Bronchial epithelial cell (primary cell): Measurements from ENCODE around the gene MUC5AC. TPM values are rescaled to one million over a fixed set of nuclear protein-coding genes. Genes with fewer than 3 reads are reported as not detected.

Source experiments
- DNase-seq: peaks from one replicate; pipeline ENCODE4 v3.0.0-alpha.2; 2010; ENCODE audit warnings: low read depth
- FAIRE-seq: peaks from 2 replicates; lab custom pipeline; 2011; peaks lifted over from hg19 to GRCh38; lab: Jason Lieb, UNC
- H3K27me3 ChIP-seq: 2 replicates; pipeline ENCODE4 v1.5.1; 2011; ENCODE audit warnings: low read length; ENCODE audit not compliant: control insufficient read depth, insufficient read depth
- H3K36me3 ChIP-seq: 2 replicates; pipeline ENCODE4 v1.5.1; 2011; ENCODE audit warnings: low read length; ENCODE audit not compliant: control insufficient read depth, insufficient read depth
- H3K4me3 ChIP-seq: 2 replicates; pipeline ENCODE4 v1.5.1; 2011; ENCODE audit warnings: mild to moderate bottlenecking, low read depth, low read length, control low read depth
- total RNA-seq: library from RNA; depleted of rRNA; stranded (reverse); fragments of >200 nt; gene quantifications from 2 replicates; pipeline ENCODE4 v1.2.1, GENCODE V29; 2014
- TF ChIP-seq, protein P1 (sequence below): IDR thresholded peaks from 2 replicates; pipeline ENCODE4 v1.5.1; 2011; ENCODE audit warnings: mild to moderate bottlenecking, moderate library complexity, low read length, control low read depth, inconsistent platforms; ENCODE audit not compliant: insufficient read depth, severe bottlenecking

MUC5AC gene
- total RNA-seq, 1 donor from 2014 or later = under 0.01 TPM

GRCh38 chr11:1126935-1127663 is 30.7 kb upstream of the MUC5AC start:
- no peaks in the 10 kb centered on the region for H3K27me3 ChIP-seq
- DNase-seq (no peak), FAIRE-seq (no peak)
- TF ChIP-seq, protein P1, sequence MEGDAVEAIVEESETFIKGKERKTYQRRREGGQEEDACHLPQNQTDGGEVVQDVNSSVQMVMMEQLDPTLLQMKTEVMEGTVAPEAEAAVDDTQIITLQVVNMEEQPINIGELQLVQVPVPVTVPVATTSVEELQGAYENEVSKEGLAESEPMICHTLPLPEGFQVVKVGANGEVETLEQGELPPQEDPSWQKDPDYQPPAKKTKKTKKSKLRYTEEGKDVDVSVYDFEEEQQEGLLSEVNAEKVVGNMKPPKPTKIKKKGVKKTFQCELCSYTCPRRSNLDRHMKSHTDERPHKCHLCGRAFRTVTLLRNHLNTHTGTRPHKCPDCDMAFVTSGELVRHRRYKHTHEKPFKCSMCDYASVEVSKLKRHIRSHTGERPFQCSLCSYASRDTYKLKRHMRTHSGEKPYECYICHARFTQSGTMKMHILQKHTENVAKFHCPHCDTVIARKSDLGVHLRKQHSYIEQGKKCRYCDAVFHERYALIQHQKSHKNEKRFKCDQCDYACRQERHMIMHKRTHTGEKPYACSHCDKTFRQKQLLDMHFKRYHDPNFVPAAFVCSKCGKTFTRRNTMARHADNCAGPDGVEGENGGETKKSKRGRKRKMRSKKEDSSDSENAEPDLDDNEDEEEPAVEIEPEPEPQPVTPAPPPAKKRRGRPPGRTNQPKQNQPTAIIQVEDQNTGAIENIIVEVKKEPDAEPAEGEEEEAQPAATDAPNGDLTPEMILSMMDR = no peak
- H3K4me3 ChIP-seq = no peak overlapping the region
- no peaks in the 10 kb centered on the region for H3K36me3 ChIP-seq

DNA sequence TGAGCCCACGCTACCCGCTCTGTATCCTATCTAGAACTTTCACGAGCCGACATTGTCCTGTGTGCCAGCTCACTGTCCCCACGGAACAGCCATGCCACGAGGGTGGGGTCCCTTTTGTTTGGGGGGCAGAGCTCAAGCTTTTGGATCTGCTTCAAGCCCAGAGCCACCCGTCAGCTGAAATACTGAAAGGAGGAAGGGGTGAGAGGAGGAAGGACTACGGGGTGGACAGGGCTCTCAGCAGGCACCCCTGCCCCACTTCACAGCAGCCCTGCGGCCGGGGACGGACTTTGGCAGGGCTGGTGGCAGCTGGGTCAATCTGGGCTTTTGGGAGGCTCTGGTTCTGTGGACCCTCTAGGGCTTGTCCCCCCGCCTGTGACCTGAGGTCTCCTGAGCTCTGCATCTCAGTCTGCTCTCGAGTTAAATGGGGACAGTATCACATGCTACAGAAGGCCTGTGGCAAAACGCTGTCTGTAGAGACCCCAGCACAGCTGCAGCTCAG is 30.0 kb upstream of the MUC5AC start:
- TF ChIP-seq, protein P1 = no peak
- DNase-seq (no peak), FAIRE-seq (no peak)
- no peak overlapping the region for H3K4me3 ChIP-seq
- H3K27me3 ChIP-seq = no peaks in the 10 kb centered on the region
- no peaks in the 10 kb centered on the region for H3K36me3 ChIP-seq

DNA sequence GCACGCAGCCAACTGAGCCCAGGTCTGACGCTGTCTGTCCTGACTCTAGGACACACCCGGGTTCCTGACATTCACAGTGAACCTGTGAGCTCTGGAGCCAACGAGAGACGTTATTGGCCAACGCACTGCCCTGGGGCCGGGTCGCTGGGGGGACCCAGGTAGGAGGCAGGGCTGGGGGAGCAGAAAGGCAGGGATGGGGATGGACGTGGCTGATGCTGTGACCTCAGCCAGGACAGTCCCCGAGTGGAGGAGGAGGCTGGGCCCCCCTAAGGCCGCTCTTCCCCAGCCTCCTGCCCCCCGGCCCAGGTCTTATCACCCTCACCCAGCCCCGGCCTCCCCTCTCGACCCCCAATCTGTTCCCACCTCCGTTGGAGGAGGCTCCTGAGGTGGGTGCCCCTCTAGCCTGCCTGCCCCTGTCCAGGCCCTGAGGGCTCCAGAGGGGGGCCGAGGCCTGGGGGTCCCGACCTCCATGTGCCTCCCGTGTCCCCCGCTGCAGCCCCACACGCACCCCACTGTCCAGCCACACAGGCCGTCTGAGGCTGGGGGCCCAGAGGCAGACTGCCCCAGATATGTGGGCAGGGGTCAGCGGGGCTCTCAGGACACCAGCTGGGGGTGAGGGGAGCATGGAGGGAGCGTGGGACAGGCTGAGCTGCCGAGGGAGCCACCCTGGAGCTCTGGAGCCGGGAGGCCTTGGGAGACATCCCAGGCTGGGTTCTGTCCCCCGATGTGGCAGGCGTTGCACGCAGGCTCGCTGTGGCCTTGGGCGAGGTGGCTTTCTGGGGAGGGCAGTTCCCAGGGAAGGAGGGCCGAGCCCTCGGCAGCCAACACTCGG is 29.2 kb upstream of the MUC5AC start:
- DNase-seq (no peak), FAIRE-seq (no peak)
- TF ChIP-seq, protein P1 = no peak
- Histone ChIP-seq H3K4me3 (no peak overlapping the region), H3K36me3 (no peaks in the 10 kb centered on the region), H3K27me3 (no peaks in the 10 kb centered on the region)

GRCh38 chr11:1129143-1129610 is 28.6 kb upstream of the MUC5AC start:
- H3K27me3 ChIP-seq = no peaks in the 10 kb centered on the region
- FAIRE-seq (no peak), DNase-seq (no peak)
- H3K4me3 ChIP-seq = no peak overlapping the region
- TF ChIP-seq, protein P1 = no peak
- H3K36me3 ChIP-seq = no peaks in the 10 kb centered on the region

DNA sequence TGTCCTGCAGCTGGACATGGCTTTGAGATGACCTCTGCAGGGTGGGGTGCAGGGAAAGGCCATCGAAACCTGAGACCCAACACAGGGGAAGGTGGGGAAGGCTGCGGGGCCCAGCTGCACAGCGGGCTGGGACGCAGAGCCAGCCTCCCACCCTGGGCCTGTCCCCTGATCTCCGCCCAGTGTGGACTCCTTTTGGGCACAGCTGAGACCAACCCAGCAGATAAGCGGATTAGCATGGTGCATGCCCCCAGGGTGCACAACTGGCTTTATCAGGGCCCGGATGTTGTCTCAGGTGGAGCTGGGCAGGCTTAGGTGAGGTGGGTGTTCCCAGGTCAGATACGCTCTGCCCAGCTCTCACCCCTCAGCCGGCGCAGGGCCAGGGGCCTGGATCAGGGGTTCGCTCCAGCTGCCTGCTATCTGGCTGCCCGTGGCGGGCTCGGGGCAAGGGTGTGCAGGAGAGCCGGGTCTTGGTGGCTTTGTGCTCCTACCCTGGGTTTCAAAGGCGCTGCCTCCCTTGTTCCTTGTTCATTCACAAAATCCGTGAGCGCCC is 28.1 kb upstream of the MUC5AC start:
- TF ChIP-seq, protein P1 = no peak
- DNase-seq (no peak), FAIRE-seq (no peak)
- no peak overlapping the region for H3K4me3 ChIP-seq
- H3K36me3 ChIP-seq = no peaks in the 10 kb centered on the region
- H3K27me3 ChIP-seq = no peaks in the 10 kb centered on the region
